ENCODE data around the gene PTK6.
"Not testable (repeated sequence)": the region's sequence is repeated elsewhere in the genome, so short reads cannot be mapped to it uniquely, and the experiment has no call there.

The PTK6 gene

DNA sequence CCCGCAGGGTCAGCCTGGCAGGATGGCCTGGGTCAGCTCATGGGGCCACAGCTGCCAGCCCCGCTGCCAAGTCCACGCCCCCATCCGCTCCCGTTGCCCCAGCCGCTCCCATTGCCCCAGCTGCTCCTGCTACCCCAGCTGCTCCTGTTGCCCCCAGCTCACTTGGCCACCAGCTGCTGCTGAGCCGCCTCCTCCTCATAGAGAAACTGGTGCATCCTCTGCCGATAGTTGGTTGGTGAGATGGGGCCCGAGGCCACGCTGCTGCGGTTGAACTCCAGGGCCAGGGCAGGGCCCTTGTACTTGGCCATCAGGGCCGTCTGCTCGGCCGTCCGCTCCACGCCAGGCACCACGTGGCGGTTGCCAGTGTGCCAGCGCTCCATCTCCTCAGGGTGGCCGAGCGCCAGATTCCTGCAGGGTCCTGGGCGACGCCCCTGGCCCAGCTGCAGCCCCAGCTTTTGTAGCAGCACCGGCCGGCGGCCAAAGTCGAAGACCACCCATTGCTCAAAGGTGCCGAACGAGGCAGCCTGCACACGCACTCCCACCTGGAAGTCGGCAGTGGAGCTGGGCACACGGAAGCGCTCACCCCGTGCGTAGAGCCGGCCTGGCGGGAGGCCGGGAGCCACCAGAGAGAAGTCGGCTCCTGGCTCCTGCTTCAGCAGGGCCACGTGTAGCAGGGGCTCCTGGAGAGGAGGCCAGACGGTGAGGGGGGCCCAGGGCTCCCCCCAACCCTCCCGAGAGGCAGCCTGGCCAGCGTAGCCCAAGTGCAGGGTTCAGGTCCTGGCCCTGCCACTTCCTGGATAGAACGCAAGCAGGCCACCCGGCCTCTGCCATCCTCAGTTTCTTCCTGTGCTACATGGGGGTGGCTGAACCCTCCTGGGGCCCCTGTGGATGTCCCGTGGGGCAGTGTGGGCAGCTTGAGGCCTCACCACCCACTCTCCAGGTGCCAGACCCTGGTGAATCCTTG, 32.1 kb upstream of the PTK6 start:
- DNase-seq: peak; percentile 38

DNA sequence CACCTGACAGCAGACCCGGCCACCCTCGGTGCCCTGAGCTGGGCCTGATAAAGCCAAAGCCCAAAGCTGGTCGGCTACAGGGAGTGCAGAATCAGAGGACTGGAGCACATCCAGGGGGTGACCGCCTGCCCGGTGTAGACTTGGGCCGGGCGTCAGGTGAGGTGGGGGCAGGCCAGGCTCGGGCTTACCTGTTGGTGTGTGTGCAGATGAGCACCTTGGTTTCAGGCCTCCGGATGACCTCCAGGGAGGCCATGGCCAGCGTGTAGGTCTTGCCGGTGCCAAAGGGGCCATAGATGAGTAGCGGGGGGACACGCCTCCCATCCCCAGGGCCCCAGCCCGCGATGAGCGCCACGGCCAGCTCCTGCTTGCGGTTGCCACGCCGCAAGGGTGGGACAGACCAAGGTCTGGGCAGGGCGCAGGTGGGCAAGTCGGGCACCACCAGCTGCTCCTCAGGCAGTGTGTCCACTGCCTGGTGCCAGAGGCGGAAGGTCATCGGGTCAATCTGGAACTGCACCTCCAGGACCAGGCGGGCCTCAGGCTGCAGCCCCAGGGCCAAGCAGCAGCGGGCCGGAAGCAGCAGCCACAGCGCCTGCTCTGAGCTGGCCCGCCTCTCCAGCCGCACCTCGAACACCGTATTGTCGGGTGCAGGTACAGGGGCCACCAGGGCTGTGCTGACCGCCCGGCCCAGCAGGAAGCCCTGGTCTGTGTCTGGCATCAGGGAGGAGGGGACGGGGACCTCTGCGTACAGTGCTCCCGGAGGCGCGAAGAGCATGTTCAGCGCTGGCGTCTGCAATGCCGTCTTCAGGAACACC, 31.2 kb upstream of the PTK6 start:
- DNase-seq: no peak

DNA sequence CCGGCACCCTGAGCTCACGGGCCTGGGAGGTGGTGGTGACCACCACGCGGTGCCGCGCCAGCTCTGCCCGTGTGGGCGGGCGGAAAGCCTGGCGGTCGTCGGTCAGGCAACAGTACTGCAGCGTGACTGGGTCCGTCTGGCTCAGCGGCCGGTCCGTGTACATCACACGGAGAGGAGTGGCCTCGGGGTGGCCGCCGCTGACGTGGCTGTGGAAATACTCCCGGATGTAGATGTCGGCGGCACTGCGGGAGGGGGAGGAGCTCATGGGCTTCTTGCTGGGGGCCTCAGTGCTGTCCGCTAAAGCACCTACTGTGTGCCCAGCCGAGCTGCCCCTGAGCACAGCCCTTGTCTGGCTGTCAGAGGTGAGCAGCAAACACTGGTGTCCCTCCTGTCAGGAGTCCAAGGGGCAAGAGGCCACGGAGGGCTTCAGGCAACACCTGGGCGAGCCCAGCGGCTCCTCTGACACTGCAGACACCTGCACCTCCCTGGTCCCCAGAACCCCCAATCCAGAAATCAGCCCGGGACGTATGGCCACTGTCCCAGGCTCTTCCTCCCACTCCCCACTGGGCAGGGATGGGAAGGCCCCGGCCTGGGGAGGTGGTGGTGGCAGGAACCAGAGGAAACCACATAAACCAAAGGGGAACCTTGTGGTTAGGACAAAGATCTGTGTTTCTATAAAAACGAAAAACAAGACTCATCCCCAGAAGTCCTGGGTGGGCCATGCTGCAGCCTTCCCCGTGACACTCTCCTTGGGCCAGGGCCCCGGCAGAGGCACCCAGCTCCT, 30.4 kb upstream of the PTK6 start:
- no peak for DNase-seq

DNA sequence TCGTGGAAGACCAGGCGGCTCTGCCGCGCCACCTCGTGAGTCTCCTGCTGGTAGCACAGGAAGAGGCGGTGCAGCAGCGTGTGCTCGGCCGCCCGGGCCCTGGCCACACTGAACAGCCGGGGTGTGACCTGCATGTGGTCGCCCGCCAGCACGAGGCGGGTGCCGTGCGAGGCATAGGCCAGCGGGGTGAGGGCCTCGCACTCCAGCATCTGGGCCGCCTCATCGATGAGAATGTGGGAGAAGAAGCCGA, 29.9 kb upstream of the PTK6 start:
- DNase-seq: no peak

DNA sequence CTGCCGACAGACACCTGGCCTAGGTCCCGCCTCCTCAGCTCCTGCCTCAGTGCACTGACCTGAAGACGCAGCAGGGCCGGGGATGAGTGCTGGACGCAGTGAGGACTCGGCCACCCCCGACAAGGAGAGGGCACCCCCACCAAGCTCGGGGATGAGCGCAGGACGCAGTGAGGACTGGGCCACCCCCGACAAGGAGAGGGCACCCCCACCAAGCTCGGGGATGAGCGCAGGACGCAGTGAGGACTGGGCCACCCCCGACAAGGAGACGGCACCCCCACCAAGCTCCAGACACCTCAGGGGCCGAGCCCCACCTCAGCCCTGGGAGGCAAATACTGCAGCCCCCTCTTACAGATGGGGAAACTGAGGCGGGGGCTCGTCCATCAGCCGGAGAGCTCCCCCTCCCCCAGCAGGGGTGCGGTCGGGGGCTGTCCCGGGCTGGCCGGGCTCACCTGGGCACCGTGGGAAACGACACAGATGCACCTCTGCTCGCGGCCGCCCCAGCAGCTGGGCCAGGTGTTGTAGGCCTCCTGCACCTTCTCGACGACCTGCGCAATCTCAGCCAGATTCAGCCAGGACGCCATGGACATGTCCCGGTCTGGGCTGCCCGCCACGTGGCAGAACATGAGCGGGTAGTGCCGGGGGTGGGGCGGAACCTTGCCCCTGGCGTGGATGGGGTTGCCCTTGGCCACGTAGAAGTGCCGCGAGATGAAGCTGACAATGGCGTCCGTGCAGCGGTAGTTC, 29.4 kb upstream of the PTK6 start:
- no peak for DNase-seq

DNA sequence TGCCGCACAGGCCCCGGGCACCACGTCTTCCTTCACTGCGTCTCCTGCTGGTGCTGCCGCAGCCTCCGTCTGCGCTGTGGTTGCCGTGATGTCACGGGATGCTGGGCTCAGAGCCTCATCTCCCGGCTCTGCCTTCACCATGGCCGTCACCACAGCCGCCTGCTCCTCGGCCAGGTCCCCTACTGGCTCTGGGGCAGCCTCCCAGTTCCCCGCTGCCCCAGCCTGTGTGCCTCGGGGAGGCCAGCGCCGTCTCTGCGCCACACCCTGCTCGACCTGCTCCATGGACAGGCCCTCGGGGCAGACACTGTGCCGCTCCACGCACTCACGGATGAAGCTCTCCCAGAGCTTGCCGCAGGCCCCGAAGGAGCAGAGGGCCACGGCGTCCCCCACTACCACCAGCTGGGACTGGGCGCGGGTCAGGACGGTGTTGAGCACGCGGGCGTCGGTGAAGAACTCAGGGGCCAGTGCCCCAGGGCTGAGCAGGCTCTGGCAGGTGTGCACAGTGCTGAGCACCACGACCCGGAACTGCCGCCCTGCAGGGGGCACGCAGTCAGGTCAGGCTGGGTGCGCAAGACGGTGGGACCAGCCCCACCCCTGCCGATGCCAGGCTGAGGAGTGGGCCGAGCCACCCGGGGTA, 28.6 kb upstream of the PTK6 start:
- DNase-seq: peak; percentile 25

DNA sequence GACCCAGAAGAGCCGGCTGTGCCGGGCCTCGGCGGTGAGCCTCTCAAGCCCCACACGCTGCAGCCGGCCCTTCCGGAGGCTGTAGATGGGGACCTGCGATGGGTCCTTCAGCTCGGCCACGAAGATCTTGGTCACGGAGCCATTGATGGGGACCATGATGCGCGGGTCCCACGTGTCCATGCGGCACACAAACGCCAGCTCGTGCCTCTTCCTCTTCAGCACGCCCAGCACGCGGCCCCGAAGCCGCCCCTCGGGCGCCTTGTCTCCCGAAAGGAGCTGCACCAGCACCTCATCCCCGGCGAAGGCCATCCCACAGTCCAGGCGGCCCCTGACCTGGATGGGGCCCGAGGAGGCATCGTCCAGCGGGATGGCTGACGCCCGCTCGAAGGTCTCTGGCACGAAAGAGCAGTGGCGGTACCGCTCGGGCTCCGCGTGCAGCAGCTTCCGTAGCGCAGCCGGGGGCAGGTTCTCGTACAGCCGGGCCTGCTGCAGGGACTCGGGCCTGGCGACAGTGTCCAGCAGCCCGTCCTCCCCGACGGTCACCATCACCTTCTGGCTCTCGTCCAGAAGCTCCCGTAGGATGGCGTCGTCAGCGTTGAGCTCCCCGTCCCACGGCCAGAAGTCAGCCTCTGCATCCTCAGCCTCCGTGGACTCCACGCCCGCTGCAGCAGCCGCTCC, 28.0 kb upstream of the PTK6 start:
- no peak for DNase-seq

DNA sequence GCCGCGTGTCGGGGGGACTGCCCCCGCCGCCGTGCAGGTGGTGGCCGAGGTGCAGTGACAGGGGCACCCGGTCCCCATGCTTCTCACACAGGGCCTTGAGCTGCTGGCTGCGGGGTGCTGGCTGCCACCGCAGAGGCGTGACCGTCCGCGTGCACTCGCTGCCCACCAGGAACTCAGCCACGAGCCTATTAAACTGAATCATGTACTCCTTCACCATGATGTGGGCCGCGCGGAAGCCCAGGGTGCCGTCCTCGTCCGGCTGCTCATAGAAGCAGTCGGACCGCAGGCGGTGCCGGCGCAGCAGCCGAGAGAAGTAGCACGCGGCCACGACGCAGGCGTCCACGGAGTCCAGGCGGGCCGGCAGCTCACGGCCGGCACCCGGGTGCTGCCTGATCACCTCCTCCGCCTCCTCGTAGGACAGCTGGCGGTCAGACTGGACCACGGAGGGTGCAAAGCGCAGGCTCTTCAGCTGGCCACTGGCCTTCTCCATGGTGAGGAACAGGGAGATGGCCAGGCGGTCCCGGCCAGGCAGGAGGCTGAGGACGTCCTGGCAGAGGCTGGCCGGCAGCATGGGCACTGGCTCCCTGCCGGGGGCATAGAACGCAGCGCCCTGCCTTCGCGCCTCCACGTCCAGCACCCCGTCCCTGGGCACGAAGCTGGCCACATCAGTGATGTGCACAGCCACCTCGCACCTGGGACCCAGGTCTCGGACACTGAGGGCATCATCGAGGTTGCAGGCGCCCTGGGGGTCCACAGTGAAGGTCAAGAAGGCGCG, 27.0 kb upstream of the PTK6 start:
- DNase-seq: no peak

DNA sequence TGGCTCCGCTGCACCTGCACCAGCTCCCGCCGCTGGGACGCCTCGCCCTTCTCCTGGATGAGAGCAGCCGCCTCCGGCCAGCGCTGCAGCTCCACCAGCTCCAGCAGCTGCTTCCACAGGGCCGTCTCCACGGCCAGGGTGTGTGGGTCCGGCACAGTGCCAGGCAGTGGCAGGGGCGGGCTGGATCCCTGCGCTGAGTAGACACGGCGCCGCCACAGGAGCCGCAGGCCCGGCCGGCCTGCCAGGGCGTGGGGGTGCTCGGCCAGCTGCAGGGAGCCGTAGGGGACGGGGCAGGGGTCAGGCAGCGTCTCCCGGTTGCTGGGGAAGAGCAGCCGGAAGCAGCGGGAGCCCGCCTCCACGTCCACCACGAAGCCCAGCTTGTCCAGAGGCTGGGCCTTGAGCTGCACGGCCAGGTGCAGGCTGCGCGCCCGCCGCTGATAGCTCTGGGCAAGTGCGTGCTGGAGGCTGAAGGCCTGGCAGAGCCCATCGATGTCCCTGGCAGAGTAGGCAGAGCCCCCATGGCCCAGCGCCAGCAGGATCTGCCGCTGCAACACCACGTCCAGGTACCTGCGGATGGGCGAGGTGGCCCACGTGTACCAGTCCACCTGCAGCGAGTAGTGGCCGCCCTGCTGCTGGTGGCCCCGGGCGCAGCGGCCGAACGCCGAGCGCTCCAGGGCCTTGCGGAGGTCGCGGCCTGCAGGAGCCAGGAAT, 26.2 kb upstream of the PTK6 start:
- DNase-seq: no peak

DNA sequence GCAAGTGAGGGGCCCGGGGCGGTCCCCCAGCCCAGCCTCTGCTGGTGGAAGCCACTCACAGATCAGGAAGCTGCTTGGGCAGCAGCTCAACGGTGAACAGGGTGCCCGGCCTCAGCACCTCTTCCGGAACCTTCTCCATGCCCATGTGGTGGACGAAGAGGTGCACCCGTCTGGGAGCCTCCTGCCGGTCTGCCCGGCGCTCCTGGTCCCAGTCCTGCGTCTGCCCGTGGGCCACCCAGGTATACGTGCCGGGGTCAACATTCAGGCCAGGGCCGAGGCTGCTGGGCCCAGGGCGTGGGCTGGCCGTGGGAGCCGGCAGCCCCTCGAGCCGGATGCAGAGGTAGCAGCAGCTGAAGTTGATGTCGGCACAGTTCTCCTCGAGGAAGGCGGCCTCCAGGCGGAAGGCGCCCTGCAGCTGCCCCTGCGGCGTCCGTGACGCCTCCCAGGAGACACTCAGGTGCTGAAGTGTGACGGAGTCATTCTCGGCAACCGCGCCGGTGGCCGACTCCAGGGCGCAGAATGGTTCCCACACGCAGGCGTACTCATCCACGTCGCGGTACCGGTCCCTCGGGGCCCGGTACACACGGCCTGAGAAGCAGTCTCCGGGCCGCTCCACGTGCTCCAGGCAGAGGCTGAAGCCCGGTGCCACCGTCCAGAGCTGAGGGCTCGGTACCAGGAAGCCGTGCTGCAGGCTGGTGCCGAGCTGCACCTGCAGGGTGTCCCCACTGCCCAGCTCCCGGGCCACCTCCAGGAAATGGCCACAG, 25.5 kb upstream of the PTK6 start:
- DNase-seq: no peak

DNA sequence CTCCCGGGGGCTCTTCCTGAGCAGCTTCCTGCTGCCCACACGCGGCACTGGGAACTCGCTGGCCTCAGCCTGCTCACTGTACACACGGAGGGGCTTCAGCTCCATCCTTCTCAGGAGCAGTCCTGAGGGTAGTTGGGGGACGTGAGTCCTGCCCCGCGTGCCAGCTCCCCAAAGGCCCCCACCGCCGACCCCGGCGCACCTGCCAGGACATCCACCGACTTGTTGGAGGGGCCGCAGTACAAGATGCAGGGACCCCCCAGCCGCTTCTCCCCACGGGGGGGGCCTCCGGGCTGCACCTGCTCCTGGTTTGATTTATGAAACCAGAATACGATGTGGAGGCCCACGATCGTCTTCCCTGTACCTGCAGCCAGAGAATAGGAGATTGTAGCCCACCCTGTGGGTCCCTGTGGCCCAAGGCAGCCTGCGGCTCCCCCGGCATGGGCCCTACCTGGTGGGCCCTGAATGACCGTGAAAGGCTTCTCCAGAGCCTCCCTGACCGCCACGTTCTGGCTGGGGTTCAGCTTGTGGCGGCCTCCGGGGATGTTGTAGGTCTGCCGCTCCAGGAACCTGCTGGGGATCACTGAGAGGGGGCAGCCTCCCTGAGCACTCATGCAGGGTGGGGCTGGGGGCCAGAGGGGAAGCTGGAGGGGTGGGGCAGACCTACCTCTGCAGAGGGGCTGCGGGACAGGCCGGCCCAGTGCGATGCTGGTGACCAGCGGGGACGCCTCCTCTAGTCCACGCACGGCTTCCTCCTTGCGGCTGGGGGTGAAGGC, 24.6 kb upstream of the PTK6 start:
- DNase-seq: no peak

DNA sequence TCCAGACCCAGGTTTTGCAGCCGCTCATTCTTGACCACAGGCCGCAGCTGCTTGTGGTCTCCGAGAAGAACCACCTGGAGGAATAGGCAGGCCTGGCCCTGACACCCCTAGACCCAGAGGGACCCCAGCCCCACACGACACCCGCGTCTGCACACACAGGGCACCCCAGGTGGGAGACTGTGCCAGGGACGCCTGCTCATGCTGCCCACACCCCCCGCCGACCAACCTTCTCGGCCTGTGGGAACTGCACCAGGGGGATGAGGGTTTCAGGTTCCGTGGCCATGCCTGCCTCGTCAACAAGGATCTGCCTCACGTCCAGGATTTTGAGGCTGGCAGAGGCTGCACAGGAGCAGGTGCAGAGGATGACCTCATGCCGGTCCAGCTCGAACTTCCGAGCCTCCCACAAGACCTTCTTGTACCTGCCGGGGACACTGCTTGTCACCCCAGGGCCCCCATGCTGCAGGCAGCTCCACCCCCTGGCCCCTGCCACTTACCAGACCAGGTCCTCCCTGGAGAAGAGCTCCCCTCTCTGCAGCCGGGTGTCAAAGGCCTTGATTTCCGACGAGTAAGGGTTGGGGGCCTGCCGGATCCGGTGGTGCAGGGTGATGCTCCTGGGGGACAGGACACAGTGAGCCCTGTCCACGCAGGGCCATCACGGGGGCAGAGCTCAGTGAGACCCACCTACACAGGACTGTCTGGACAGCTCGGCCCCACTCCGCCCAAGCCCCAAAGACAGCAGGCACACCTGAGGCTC, 23.9 kb upstream of the PTK6 start:
- no peak for DNase-seq

DNA sequence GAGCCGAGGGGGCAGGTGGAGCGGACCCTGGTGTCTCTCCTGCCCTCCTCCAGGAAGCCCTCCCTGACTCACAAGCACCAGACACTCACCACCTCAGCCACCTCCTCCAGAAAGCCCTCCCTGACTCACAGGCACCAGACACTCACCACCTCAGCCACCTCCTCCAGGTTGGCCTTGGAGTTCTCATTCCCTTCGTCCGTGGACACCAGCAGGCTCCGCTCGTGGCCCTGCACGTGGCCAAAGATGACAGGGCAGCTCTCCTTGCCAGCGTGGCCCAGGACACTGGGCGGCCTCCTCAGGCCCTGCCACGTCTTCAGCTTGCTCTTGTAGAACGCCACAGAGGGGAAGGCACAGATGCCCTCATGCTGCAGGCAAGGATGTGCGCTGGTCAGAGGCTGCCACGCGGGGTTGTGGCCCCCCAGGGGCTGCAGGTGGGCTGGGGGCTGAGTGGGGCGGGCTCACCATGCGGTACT, 23.2 kb upstream of the PTK6 start:
- DNase-seq: no peak

DNA sequence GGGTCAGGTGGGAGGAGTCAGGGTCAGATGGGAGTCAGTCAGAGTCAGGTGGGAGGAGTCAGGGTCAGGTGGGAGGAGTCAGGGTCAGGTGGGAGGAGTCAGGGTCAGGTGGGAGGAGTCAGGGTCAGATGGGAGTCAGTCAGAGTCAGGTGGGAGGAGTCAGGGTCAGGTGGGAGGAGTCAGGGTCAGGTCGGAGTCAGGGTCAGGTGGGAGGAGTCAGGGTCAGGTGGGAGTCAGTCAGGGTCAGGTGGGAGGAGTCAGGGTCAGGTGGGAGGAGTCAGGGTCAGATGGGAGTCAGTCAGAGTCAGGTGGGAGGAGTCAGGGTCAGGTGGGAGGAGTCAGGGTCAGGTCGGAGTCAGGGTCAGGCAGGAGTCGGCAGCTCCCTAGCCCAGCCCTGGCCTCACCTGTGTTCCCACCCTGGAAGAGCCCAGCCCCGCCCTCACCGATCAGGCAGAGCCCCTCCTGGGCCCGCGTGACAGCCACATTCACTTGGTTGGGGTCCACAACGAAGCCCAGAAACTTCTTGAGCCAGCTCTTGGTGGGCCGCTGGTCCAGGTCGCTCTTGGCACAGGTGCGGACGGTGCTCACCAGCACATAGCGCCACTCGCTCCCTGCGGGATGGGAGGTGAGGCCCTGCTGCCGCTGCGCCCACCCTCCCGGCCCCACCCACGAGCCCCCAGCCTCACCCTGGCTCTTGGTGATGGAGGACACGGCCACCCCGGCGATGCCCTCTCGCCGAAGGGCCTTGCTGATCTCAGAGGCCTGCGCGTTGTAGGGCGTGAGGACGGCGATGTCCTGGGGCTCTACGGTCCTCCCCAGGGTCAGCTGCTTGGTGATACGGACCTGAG, 22.5 kb upstream of the PTK6 start:
- DNase-seq: not testable (repeated sequence)

DNA sequence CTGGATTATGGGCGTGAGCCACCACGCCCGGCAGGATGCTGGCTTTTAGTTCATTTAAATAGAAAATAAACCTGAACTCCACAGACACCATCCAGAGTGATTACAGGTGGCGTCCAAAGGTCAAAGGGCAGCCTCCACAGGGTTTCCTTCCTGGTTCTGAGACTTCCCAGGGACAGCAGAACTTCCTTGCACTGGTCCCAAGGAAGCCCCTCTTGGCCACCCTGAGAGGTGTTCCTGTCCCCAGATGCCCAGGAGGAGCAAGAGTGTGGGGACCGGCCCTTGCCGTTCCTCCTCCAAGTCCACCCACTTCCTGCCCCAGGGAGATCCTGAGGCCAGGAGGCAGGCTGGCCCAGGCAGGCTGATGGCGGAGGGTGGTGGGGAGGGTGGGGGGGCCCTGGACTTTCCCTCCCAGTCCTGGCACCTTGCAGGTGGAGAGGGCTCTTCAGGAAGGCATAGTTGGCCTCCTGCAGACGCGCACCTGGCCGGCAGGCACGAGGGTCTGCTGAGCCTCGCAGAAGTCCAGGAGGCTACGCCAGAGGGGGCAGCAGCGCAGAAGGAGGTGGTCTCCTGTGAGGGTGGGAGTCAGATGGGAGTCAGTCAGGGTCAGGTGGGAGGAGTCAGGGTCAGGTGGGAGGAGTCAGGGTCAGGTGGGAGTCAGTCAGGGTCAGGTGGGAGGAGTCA, 21.8 kb upstream of the PTK6 start:
- no peak for DNase-seq

DNA sequence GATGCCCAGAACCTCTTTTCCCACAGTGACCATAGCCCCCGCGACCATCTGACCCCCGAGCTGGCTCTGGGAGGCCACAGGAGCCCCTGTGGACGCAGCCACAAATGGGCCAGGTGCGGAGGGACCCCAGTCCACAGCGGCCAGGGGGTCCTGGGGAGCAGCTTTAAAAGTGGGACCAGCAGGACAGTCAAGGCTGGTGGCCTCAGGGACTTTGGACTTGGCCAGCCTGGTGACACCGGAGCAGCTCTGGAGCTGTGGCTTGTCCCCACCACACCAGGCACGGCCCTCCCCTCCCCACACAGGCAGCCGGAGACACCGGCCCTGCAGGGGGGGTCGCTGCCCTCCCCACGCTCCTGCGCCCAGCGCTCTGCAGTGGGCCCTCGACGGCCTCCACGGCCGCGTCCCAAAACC, 20.3 kb upstream of the PTK6 start:
- no peak for DNase-seq
